Panc1 (cell line): ENCODE results near the gene CBL.

Experiments
- REST ChIP-seq, 2 experiments: IDR thresholded peaks; 2 replicates each; pipeline ENCODE4 v1.6.1; 2011 to 2012; ENCODE audit warnings: low read depth in 2 of 2, control low read depth in 1 of 2, low read length in 1 of 2, mild to moderate bottlenecking in 1 of 2, moderate library complexity in 1 of 2; ENCODE audit not compliant: insufficient read depth in 1 of 2
- SIN3A ChIP-seq: IDR thresholded peaks from 2 replicates; pipeline ENCODE4 v1.6.1; 2012; ENCODE audit warnings: low read depth, mild to moderate bottlenecking, low read length, moderate library complexity, borderline replicate concordance; ENCODE audit not compliant: insufficient read depth
- TF ChIP-seq, protein P1 (sequence below): fragments of 450-650 bp; IDR thresholded peaks from 2 replicates; pipeline ENCODE4 v1.5.1; 2017; ENCODE audit warnings: mild to moderate bottlenecking

DNA sequence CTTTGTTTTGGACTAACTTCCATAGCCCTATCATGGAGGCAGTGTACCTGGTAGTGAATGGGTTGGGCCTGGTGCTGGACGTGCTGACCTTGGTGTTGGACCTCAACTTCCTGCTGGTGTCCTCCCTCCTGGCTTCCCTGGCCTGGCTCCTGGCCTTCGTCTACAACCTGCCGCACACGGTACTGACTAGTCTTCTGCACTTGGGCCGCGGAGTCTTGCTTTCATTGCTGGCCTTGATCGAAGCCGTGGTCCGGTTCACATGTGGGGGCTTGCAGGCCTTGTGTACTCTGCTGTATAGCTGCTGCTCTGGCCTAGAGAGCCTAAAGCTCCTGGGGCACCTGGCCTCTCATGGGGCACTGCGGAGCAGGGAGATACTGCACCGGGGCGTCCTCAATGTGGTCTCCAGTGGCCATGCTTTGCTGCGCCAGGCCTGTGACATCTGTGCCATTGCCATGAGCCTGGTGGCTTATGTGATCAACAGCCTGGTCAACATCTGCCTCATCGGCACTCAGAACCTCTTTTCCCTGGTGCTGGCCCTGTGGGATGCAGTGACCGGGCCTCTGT is 129.0 kb downstream of the CBL start:
- TF ChIP-seq, protein P1, sequence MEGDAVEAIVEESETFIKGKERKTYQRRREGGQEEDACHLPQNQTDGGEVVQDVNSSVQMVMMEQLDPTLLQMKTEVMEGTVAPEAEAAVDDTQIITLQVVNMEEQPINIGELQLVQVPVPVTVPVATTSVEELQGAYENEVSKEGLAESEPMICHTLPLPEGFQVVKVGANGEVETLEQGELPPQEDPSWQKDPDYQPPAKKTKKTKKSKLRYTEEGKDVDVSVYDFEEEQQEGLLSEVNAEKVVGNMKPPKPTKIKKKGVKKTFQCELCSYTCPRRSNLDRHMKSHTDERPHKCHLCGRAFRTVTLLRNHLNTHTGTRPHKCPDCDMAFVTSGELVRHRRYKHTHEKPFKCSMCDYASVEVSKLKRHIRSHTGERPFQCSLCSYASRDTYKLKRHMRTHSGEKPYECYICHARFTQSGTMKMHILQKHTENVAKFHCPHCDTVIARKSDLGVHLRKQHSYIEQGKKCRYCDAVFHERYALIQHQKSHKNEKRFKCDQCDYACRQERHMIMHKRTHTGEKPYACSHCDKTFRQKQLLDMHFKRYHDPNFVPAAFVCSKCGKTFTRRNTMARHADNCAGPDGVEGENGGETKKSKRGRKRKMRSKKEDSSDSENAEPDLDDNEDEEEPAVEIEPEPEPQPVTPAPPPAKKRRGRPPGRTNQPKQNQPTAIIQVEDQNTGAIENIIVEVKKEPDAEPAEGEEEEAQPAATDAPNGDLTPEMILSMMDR: no peak
- no peak for TF ChIP-seq REST (IDR thresholded peaks at IDR 0.05; ENCODE audit: insufficient read depth in 1 of 2, low read depth in 2 of 2, low read length in 1 of 2)
- TF ChIP-seq SIN3A: no peak
